Measurements from ENCODE around the gene TFRC. TPM values are rescaled to one million over a fixed set of nuclear protein-coding genes. Genes with fewer than 3 reads are reported as not detected.

The TFRC gene
- polyA plus RNA-seq, 1 experiment, result 155 TPM

DNA sequence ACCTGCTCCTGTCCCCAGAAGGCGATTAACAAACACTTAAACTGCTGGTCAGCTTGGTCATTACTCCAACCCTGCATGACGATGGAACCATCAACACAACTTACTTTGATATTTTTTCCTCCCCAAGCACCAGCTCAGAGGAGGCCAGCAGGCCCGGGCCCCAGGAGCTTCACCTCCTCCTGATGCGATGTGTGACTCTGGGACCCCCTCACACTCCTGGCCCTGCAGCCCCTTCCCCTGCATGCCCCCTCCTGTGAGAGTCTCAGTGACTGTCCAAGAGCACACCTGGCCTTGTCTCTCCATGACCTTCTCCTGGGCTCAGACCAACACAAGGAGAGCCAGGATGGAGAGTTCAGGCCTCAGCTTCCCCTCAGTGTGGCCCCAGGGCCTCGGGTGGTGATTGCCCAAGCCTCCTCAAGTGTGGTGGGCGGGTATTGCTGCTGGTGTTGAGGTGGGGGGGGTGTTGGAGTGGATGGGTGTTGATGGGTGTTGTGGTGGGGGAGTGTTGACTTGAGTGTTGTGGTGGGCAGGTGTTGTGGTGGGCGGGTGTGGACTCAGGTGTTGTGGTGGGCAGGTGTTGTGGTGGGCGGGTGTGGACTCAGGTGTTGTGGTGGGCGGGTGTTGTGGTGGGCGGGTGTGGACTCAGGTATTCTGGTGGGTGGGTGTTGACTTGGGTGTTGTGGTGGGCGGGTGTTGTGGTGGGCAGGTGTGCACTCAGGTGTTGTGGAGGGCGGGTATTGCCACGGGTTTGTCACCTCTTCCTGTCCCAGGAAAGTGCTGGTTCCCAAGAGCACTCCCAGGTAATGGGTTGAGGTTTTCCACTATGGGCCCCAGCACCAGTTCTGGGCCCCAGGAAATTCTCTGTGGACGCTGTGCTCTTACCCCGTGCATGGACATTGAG lies 68.1 kb downstream of the TFRC start:
- TF ChIP-seq, protein P1, sequence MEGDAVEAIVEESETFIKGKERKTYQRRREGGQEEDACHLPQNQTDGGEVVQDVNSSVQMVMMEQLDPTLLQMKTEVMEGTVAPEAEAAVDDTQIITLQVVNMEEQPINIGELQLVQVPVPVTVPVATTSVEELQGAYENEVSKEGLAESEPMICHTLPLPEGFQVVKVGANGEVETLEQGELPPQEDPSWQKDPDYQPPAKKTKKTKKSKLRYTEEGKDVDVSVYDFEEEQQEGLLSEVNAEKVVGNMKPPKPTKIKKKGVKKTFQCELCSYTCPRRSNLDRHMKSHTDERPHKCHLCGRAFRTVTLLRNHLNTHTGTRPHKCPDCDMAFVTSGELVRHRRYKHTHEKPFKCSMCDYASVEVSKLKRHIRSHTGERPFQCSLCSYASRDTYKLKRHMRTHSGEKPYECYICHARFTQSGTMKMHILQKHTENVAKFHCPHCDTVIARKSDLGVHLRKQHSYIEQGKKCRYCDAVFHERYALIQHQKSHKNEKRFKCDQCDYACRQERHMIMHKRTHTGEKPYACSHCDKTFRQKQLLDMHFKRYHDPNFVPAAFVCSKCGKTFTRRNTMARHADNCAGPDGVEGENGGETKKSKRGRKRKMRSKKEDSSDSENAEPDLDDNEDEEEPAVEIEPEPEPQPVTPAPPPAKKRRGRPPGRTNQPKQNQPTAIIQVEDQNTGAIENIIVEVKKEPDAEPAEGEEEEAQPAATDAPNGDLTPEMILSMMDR (IDR thresholded peaks at IDR 0.05; ENCODE audit: low read depth, low read length), result no peak
- H3K4me3 ChIP-seq (ENCODE audit: low read depth, low read length), result no peak overlapping the region
- peaks cover 17% of the 10 kb centered on the region for H3K27me3 ChIP-seq (ENCODE audit: control insufficient read depth, insufficient read depth, low read length)
- no peak overlapping the region for H3K27ac ChIP-seq (ENCODE audit: low read depth, low read length)
- ChIA-PET POLR2A (no interaction called here), CTCF (no interaction called here)
- no peak for DNase-seq (ENCODE audit: low read depth, low spot score)
- H3K9me3 ChIP-seq (ENCODE audit: control insufficient read depth, insufficient read depth, low read length), result no peaks in the 10 kb centered on the region; the same call in 1 of the 2 replicates

DNA sequence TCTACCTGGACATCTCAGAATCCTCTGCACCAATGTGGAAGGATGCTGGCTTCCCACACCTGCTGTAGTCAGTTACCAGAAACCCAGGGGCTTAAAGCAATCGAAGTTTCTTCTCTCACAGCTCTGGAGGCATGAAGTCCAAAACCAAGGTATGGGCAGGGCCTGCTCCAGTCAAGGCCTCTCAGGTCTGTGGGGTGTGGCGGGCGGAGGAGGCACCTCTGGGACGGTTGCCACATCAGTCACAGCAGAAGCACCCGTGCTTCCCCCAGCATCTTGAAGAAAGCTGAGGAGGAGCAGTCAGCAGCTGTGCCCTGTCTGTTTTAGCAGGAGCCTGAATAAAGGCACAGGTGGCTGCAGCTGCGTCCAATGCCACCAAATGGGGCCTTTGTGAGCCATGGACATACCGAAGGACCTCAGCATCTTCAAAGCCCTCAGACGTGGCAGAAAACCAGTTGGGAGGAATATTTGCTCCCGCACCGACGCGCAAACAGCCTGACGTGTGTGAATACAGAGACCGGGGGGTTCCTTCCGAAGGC lies 68.9 kb downstream of the TFRC start:
- Histone ChIP-seq H3K27ac (ENCODE audit: low read depth, low read length) (no peak overlapping the region), H3K4me3 (ENCODE audit: low read depth, low read length) (no peak overlapping the region), H3K9me3 (ENCODE audit: control insufficient read depth, insufficient read depth, low read length) (no peaks in the 10 kb centered on the region; the same call in 1 of the 2 replicates), H3K27me3 (ENCODE audit: control insufficient read depth, insufficient read depth, low read length) (peaks cover 21% of the 10 kb centered on the region)
- no peak for DNase-seq (ENCODE audit: low read depth, low spot score)
- CTCF ChIA-PET, result no interaction called here
- TF ChIP-seq, protein P1 (IDR thresholded peaks at IDR 0.05; ENCODE audit: low read depth, low read length), result no peak
- POLR2A ChIA-PET, result no interaction called here

DNA sequence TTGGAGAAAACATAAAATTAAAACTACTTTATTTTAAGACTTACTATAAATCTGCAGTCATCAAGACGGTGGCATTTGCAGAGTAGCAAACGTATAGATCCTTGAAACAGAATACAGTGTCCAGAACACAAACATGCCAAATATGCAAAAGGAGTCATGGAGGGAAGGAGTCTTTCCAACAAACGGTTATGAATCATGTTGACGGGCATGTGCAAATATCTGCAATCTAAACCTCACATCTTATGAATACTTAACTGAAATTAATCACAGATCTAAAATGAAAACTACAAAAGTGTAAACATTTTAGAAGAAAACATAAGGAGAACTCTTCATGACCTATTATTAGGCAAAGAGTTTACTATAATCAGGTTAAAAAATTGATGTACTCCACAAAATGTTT lies 69.4 kb downstream of the TFRC start:
- Histone ChIP-seq H3K9me3 (ENCODE audit: control insufficient read depth, insufficient read depth, low read length) (no peaks in the 10 kb centered on the region; the same call in 1 of the 2 replicates), H3K4me3 (ENCODE audit: low read depth, low read length) (no peak overlapping the region), H3K27me3 (ENCODE audit: control insufficient read depth, insufficient read depth, low read length) (peaks cover 22% of the 10 kb centered on the region), H3K27ac (ENCODE audit: low read depth, low read length) (no peak overlapping the region)
- TF ChIP-seq, protein P1 (IDR thresholded peaks at IDR 0.05; ENCODE audit: low read depth, low read length), result no peak
- POLR2A ChIA-PET, result no interaction called here
- CTCF ChIA-PET, result no interaction called here
- DNase-seq (ENCODE audit: low read depth, low spot score), result no peak

DNA sequence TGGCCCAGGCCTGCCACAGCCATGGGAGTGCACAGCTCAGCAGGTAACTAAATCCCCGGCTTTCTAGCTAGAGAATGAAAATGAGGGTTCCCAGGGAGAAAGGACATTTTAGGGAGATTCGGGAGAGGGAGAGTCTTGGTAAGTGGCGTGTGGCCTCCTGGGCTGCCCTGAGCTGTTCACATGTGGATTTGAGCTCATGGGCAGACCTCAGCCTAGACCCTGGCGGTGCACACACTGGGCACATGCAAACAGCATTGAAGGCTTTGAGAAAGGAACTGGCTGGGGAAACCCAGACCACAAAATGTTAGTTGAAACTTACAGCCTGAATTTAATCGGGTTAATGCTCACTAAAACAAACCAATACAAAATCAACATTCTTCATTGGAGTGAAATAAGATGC lies 72.4 kb downstream of the TFRC start:
- no peak overlapping the region for H3K4me3 ChIP-seq (ENCODE audit: low read depth, low read length)
- DNase-seq (ENCODE audit: low read depth, low spot score), result no peak
- H3K27ac ChIP-seq (ENCODE audit: low read depth, low read length), result no peak overlapping the region
- H3K9me3 ChIP-seq (ENCODE audit: control insufficient read depth, insufficient read depth, low read length), result no peaks in the 10 kb centered on the region; the same call in 1 of the 2 replicates
- POLR2A ChIA-PET, result no interaction called here
- TF ChIP-seq, protein P1 (IDR thresholded peaks at IDR 0.05; ENCODE audit: low read depth, low read length), result no peak
- CTCF ChIA-PET, result interaction anchor here (1.2 kb wide), 1 partner anchor 15 kb away, joined by 3 read pairs; no protein-coding TSS in a partner anchor
- peaks cover 26% of the 10 kb centered on the region for H3K27me3 ChIP-seq (ENCODE audit: control insufficient read depth, insufficient read depth, low read length)

DNA sequence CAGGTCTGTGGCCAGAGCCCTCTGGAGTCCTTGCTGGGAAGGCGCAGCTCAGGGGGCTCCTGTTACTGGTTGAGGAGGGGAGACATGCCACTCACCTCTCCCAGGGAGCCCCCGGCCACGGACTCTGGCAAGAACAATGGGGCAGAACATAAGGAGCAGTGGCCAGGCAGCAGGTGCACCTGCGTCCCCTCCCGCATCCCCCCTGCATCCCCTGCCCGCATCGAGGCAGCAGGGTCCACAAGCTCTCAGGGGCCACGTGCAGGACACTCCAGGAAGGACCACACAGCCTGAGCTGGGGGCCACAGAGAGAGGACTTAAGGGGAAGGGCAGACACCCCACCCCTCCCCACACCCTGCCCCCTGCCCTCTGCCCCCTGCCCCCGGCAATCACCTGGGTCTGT lies 73.0 kb downstream of the TFRC start:
- H3K27me3 ChIP-seq (ENCODE audit: control insufficient read depth, insufficient read depth, low read length), result peaks cover 27% of the 10 kb centered on the region
- H3K27ac ChIP-seq (ENCODE audit: low read depth, low read length), result no peak overlapping the region
- H3K9me3 ChIP-seq (ENCODE audit: control insufficient read depth, insufficient read depth, low read length), result no peaks in the 10 kb centered on the region; the same call in 1 of the 2 replicates
- CTCF ChIA-PET, result interaction anchor here (1.2 kb wide), 1 partner anchor 15 kb away, joined by 3 read pairs; no protein-coding TSS in a partner anchor
- TF ChIP-seq, protein P1 (IDR thresholded peaks at IDR 0.05; ENCODE audit: low read depth, low read length), result no peak
- POLR2A ChIA-PET, result no interaction called here
- no peak for DNase-seq (ENCODE audit: low read depth, low spot score)
- H3K4me3 ChIP-seq (ENCODE audit: low read depth, low read length), result no peak overlapping the region

Measured in AG04450 (cell line).